GM23248 (cell line): ENCODE data around the gene PPP6R3.

Experiments used
- EZH2 ChIP-seq: fragments of 200-600 bp; sonication (generic); IDR thresholded peaks from 2 replicates; pipeline ENCODE4 v1.6.1; 2018; ENCODE audit warnings: antibody characterized with exemption, mild to moderate bottlenecking; ENCODE audit not compliant: insufficient read depth, poor library complexity, severe bottlenecking
- EZH2phosphoT487 ChIP-seq: fragments of 200-600 bp; sonication (generic); IDR thresholded peaks from 2 replicates; pipeline ENCODE4 v1.6.1; 2018; ENCODE audit warnings: antibody characterized with exemption, moderate library complexity, mild to moderate bottlenecking, low read depth; ENCODE audit not compliant: insufficient read depth

- no peak for TF ChIP-seq EZH2
- no peak for TF ChIP-seq EZH2phosphoT487
Observed at GRCh38 chr11:68549789-68550484, 89.4 kb downstream of the PPP6R3 start.
